Spleen (tissue), 7 donors: ENCODE results near the gene C3orf20.
A peak's percentile ranks its signal among the peaks of the same experiment; 100 is the strongest.

ENCODE experiments used
- CTCF ChIP-seq, 11 experiments: fragments of 200-600 bp in 7 of 11; fragments of 450-650 bp in 4 of 11; sonication (generic) in 4 of 11; IDR thresholded peaks in 8 of 11; conservative IDR thresholded peaks in 3 of 11; 1 replicate in 7 of 11; 2 replicates in 4 of 11; pipeline versions ENCODE4 v1.4.0 to v1.8.0; 2016 to 2021; ENCODE audit warnings: antibody characterized with exemption in 11 of 11, inconsistent platforms in 4 of 11, mild to moderate bottlenecking in 1 of 11
- POLR2A ChIP-seq, 3 donors: fragments of 450-650 bp; IDR thresholded peaks; one replicate each; pipeline ENCODE4 v1.5.1; 2017; ENCODE audit warnings: antibody characterized with exemption in 3 of 3, mild to moderate bottlenecking in 1 of 3
- donor health status: DM: no; HTN: no; CAD: no; lungs with moderate emphysema.
- donor health status: DM: no; HTN: no; CAD: no.
- donor health status: DM: no; HTN: no; CAD: no.

GRCh38 chr3:14791343-14791945, 116.5 kb downstream of the C3orf20 start:
- TF ChIP-seq POLR2A (IDR thresholded peaks at IDR 0.05) (no peak), CTCF (IDR thresholded peaks at IDR 0.05 in 8 of 11, conservative IDR thresholded peaks at IDR 0.05 in 3 of 11) (peak; percentile 11 to 69 (median 60))
